RWPE1 (cell line): Measurements from ENCODE around the gene SDK2.
A peak's percentile ranks its signal among the peaks of the same experiment; 100 is the strongest.
"Not testable (repeated sequence)": the region's sequence is repeated elsewhere in the genome, so short reads cannot be mapped to it uniquely, and the experiment has no call there.

Experiments used
- CTCF ChIA-PET: fragments of 350-600 bp; sonication (Branson Sonifier 250); formaldehyde crosslinking; extraction: SDS; loops from one replicate; lab custom pipeline; 2021; lab: Yijun Ruan, JAX
- POLR2A ChIA-PET: fragments of 400-600 bp; formaldehyde crosslinking; extraction: SDS; loops from one replicate; lab custom pipeline; 2020; ENCODE audit warnings: antibody characterized with exemption; ENCODE audit not compliant: low non-redundant PET; lab: Yijun Ruan, JAX
- DNase-seq: peaks from one replicate; pipeline ENCODE4 v3.0.0; 2012; ENCODE audit warnings: low spot score
- H3K27ac ChIP-seq: fragments of 450-650 bp; 2 replicates; pipeline ENCODE4 v1.5.1; 2017
- CTCF ChIP-seq: fragments of 450-650 bp; conservative IDR thresholded peaks from 2 replicates; pipeline ENCODE4 v1.5.1; 2017; ENCODE audit warnings: low read depth, mild to moderate bottlenecking

Gene SDK2

GRCh38 chr17:73313526-73314127 lies 330.6 kb downstream of the SDK2 start:
- POLR2A ChIA-PET = no interaction called here
- H3K27ac ChIP-seq = peak overlapping the region; percentile 84
- CTCF ChIA-PET = no interaction called here
- DNase-seq = no peak
- TF ChIP-seq CTCF = no peak

- ChIA-PET CTCF (interaction anchor here (0.6 to 0.8 kb wide), 3 partner anchors 54 to 727 kb away, joined by 3 to 7 read pairs (median 4); no protein-coding TSS in a partner anchor), POLR2A (interaction anchor here (0.6 kb wide), 1 partner anchor 863 kb away, joined by 3 read pairs; no protein-coding TSS in a partner anchor)
- H3K27ac ChIP-seq = peak overlapping the region; percentile 94
- DNase-seq = not testable (repeated sequence)
Observed at GRCh38 chr17:73312887-73313286, 331.4 kb downstream of the SDK2 start.

GRCh38 chr17:73311781-73312641 lies 332.2 kb downstream of the SDK2 start, which contains the start of gene CDC42EP4:
Gene CDC42EP4 (minus strand): TSS chr17:73312001. CDS start chr17:73286500, 25,501 bp downstream.
- POLR2A ChIA-PET = interaction anchor here (0.6 to 1.5 kb wide), 3 partner anchors 10 to 864 kb away, joined by 3 to 4 read pairs (median 3); no protein-coding TSS in a partner anchor
- TF ChIP-seq CTCF = no peak
- peak within 1 kb of the TSS; percentile 94 for H3K27ac ChIP-seq
- CTCF ChIA-PET = interaction anchor here (0.6 to 2.6 kb wide), 8 partner anchors 29 to 728 kb away, joined by 3 to 18 read pairs (median 6); no protein-coding TSS in a partner anchor
- peak; percentile 91 for DNase-seq

- no peak for DNase-seq
- ChIA-PET CTCF (interaction anchor here (0.6 to 2.6 kb wide), 8 partner anchors 13 to 59 kb away, joined by 3 to 18 read pairs (median 5); no protein-coding TSS in a partner anchor), POLR2A (interaction anchor here (1.5 kb wide), 1 partner anchor 10 kb away, joined by 4 read pairs; no protein-coding TSS in a partner anchor)
- peak overlapping the region; percentile 94 for H3K27ac ChIP-seq
- TF ChIP-seq CTCF = no peak
Observed at GRCh38 chr17:73311428-73311780, 332.8 kb downstream of the SDK2 start.

GRCh38 chr17:73309727-73310596 lies 334.3 kb downstream of the SDK2 start:
- TF ChIP-seq CTCF = no peak
- no peak for DNase-seq
- ChIA-PET POLR2A (interaction anchor here (0.9 to 1.5 kb wide), 2 partner anchors 8 to 19 kb away, joined by 4 read pairs; no protein-coding TSS in a partner anchor), CTCF (interaction anchor here (0.7 to 2.6 kb wide), 11 partner anchors 8 to 68 kb away, joined by 3 to 18 read pairs (median 4); no protein-coding TSS in a partner anchor)
- peak overlapping the region; percentile 94 for H3K27ac ChIP-seq

GRCh38 chr17:73308959-73309358 lies 335.3 kb downstream of the SDK2 start:
- ChIA-PET POLR2A (interaction anchor here (0.5 to 0.6 kb wide), 2 partner anchors 27 to 709 kb away, joined by 3 read pairs; no protein-coding TSS in a partner anchor), CTCF (interaction anchor here (0.6 to 1.9 kb wide), 5 partner anchors 11 to 846 kb away, joined by 3 to 10 read pairs (median 3); no protein-coding TSS in a partner anchor)
- DNase-seq = not testable (repeated sequence)

More at GRCh38 chr17:73308959-73309358, 335.3 kb downstream of the SDK2 start:
- H3K27ac ChIP-seq = peak overlapping the region; percentile 94
